ENCODE data around the gene MINPP1.

Gene MINPP1

GRCh38 chr10:87600581-87600980, 95.9 kb downstream of the MINPP1 start:
- TF ChIP-seq ZNF274 (IDR thresholded peaks at IDR 0.05; ENCODE audit: low read depth, low read length): no peak

More at GRCh38 chr10:87600581-87600980, 95.9 kb downstream of the MINPP1 start:
- H3K4me3 ChIP-seq (ENCODE audit: low read length): no peak overlapping the region

All from GM08714 (cell line).